IgD-negative memory B cell (primary cell): Measurements from ENCODE around the gene ATP6V0A4. TPM values are rescaled to one million over a fixed set of nuclear protein-coding genes. Genes with fewer than 3 reads are reported as not detected.
"Not testable (repeated sequence)": the region's sequence is repeated elsewhere in the genome, so short reads cannot be mapped to it uniquely, and the experiment has no call there.

Experiments used
- H3K27ac Mint-ChIP-seq, 3 donors: one replicate each; pipeline ENCODE4 v1.8.0; 2020 to 2022; ENCODE audit warnings: mild to moderate bottlenecking in 3 of 3, mixed read lengths in 3 of 3, moderate library complexity in 1 of 3
- H3K27me3 Mint-ChIP-seq: one replicate; pipeline ENCODE4 v1.8.0; 2021; ENCODE audit warnings: mixed read lengths
- H3K36me3 Mint-ChIP-seq: one replicate; pipeline ENCODE4 v1.8.0; 2020; ENCODE audit warnings: mild to moderate bottlenecking, mixed read lengths
- H3K4me1 Mint-ChIP-seq, 3 donors: one replicate each; pipeline ENCODE4 v1.8.0; 2020 to 2022; ENCODE audit warnings: mixed read lengths in 3 of 3, mild to moderate bottlenecking in 1 of 3
- H3K4me3 Mint-ChIP-seq, 4 donors: one replicate each; pipeline ENCODE4 v1.8.0; 2020 to 2022; ENCODE audit warnings: mild to moderate bottlenecking in 4 of 4, mixed read lengths in 4 of 4, moderate library complexity in 3 of 4
- H3K9me3 Mint-ChIP-seq, 3 donors: one replicate each; pipeline ENCODE4 v1.8.0; 2020 to 2021; ENCODE audit warnings: mixed read lengths in 3 of 3, mild to moderate bottlenecking in 1 of 3
- polyA plus RNA-seq: library from polyadenylated mRNA; unstranded; fragments of 300-500 nt; fragmentation: Illumina TruSeq; gene quantifications from one replicate; pipeline ENCODE4 v1.2.3, GENCODE V29; 2021

The ATP6V0A4 gene
- polyA plus RNA-seq, 1 donor from 2014 or later = not detected

DNA sequence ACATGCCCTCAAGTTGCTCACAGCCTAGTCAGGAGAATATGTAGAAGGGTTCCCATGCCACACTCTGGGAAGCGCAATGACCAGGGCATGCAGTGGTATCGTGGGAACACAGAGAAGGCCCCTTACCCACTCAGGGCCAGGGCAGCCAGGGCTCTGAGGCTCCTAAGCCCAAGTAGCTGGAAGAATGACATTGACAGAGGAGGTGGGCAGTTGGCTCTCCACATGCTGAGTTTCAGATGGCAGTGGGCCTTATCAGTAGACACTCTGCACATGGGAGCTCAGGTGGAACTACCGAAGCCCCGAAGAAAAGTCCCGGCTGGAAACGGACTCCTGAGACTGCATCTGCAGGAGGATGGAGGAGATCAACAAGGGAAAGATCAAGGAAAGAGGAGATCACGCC lies 81.1 kb downstream of the ATP6V0A4 start:
- Mint-ChIP-seq H3K27me3 (peaks cover 23% of the 10 kb centered on the region), H3K27ac (no peak overlapping the region), H3K9me3 (peaks cover 0 to 6% (median 0%) of the 10 kb centered on the region in 3 donors), H3K36me3 (no peaks in the 10 kb centered on the region), H3K4me3 (no peak overlapping the region), H3K4me1 (peaks cover 0 to 5% (median 5%) of the 10 kb centered on the region in 3 donors)

DNA sequence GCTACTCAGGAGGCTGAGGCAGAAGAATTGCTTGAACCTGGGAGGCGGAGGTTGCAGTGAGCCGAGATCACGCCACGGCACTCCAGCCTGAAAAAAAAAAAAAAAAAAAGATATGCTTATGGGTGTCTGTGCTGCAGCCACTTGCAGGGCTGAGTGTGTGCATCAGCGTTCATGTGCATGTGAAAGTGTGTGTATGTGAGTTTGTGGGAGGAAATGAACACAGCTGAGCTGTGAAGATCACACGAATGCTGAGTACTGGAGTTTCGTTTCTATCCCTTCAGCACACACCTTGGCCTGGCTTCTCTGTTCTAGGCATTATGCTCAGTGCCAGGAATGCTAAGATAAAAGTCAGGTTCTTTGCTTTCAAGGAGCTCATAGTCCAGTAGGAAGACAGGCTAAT lies 84.8 kb downstream of the ATP6V0A4 start:
- Mint-ChIP-seq H3K4me3 (no peak overlapping the region), H3K36me3 (no peaks in the 10 kb centered on the region), H3K27ac (no peak overlapping the region), H3K4me1 (peaks cover 0 to 5% (median 4%) of the 10 kb centered on the region in 3 donors), H3K9me3 (peaks cover 0 to 9% (median 0%) of the 10 kb centered on the region in 3 donors), H3K27me3 (peaks cover 21% of the 10 kb centered on the region)

DNA sequence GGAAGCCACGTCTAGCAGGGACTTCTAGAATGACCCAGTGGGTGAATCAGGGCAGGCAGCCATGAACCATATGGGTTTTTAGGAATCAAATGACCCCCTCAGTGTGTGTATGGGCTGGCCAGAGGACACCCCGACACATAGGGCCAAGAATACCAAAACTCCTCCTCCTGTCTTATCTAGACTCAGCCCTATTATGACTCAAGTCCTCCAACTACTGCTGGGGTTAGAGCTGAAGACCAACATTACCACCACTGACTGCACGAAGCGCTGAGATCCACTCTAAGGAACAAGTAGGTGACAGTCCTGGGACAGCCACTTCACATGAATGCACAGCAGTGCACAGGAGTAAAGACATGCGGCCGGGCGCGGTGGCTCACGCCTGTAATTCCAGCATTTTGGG lies 85.3 kb downstream of the ATP6V0A4 start:
- Mint-ChIP-seq H3K27me3 (peaks cover 21% of the 10 kb centered on the region), H3K4me1 (peaks cover 0 to 2% (median 2%) of the 10 kb centered on the region in 3 donors), H3K36me3 (no peaks in the 10 kb centered on the region), H3K9me3 (peaks cover 0 to 9% (median 0%) of the 10 kb centered on the region in 3 donors), H3K4me3 (no peak overlapping the region), H3K27ac (no peak overlapping the region)

DNA sequence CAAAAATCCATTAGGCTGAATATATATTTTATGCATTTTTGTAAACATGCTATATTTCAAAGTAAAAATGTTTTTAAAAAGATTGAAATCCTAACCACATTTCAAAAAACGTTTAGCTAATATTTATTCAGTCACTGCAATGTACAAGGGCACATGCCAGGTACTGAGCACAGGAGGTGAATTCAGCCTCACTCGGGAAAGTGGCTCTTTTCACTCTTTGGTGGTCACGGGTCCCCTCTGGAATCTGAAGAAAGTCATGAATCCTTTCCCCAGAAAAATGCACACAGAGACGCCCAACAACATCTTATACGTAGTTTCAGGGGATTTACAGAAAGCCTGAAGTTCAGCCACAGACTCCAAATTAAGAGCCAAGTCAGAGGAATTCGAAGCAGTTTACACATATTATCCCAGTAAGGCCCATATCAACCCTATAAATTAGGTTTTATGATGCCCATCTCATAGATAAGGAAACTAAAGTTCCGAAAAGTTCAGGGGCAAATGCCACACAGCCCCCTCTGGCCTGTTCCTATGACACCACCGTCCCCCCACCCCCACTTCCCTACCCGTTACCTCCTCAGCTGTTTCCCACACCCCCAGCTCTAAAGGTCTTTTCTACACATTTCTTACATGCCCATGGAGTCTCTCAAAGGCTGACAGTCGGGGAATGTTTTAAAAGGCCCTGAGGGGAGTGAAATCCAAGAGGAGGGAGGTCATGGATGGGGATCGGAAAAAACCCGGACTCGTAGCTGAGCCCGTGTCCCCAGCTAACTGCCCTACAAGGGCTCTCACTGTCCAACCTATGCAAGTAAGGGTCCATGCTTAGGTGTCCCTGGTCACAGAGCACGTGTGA lies 87.2 kb downstream of the ATP6V0A4 start:
- Mint-ChIP-seq H3K9me3 (peaks cover 0 to 9% (median 0%) of the 10 kb centered on the region in 3 donors), H3K27me3 (peaks cover 14% of the 10 kb centered on the region), H3K36me3 (no peaks in the 10 kb centered on the region), H3K27ac (no peak overlapping the region), H3K4me1 (peaks cover 0 to 2% (median 0%) of the 10 kb centered on the region in 3 donors), H3K4me3 (no peak overlapping the region)

DNA sequence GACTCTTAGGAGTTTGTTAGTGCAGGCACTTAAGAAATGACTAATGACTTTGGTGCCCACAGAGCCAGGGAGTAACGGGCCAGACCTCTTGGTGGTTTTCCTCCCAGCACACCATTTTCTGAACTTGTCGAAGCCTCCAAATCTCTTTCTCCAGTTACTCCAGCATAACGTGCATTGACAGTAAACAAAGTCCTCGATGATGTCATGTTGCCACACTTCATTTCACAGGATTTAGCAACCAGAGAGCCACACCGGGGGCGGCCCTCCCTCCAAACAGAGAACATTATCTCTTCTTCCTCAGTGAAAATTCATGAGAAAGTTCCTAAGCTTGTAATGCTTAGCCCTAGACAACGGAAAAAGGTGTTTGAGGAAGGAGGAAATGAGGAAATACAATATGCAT lies 92.8 kb downstream of the ATP6V0A4 start:
- no peaks in the 10 kb centered on the region for H3K36me3 Mint-ChIP-seq
- peaks cover 0 to 2% (median 0%) of the 10 kb centered on the region in 3 donors for H3K4me1 Mint-ChIP-seq
- peaks cover 0 to 5% (median 0%) of the 10 kb centered on the region in 3 donors for H3K9me3 Mint-ChIP-seq
- peaks cover 1% of the 10 kb centered on the region for H3K27me3 Mint-ChIP-seq
- H3K4me3 Mint-ChIP-seq = no peak overlapping the region
- no peak overlapping the region for H3K27ac Mint-ChIP-seq

DNA sequence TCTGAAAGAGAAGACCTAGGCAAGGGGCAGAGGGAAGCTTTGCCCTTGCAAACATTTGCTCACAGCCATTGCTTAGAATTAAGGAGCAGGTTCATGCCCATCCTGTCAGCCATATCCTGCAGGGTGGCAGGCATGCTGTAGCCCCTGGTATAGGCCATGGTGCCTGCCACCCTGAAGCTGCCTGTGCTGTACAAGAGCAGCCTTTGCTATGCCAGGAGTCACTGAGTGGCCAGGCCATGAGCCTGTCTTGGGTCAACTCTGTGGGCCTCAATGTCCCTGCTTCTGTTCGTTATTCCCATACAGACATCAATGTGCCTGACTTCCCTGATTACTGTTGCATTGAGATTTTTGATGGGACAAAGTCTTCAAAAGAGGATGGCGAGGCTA lies 96.5 kb downstream of the ATP6V0A4 start:
- Mint-ChIP-seq H3K4me1 (no peaks in the 10 kb centered on the region), H3K36me3 (no peaks in the 10 kb centered on the region), H3K4me3 (no peak overlapping the region), H3K9me3 (peaks cover 0 to 2% (median 0%) of the 10 kb centered on the region in 3 donors), H3K27me3 (no peaks in the 10 kb centered on the region), H3K27ac (no peak overlapping the region)

DNA sequence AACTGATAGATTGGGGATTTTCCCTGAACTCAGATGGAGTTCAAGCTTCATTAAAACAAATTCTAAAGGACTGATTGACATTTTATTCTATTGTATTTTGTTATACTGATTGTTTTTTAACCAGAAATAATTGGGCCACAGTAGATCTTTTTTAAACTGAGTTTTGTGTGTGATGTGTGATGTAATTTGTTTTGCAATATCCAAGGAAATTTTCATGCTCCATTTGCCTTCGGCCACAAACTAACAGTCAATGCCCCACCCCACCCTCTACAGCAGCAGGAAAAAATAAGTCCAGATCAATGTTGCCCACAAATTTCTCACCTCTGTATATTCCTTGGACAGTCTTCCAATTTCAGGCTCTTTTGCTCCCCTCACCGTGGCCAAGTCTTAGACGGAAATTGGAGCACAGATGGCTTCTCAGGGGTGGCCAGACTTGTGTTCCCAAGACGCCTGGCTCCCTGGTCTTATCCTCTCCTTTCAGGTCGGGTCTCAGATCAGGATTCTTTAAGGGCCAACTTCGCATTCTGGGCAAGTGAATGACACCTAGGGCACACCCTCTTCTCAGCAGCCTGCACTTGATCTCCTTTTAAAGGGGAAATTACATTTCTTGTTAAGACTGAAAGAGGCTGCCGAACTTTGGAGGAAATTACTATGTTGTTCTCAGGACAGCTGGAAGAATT lies 97.0 kb downstream of the ATP6V0A4 start, which contains the start of gene SVOPL:
SVOPL (minus strand) TSS at position 506 of the 680 bp plus-strand sequence. CDS start 22,317 bp downstream, outside the sequence.
- Mint-ChIP-seq H3K9me3 (peaks cover 0 to 2% (median 0%) of the 10 kb centered on the region in 3 donors), H3K4me1 (no peaks in the 10 kb centered on the region), H3K27me3 (no peaks in the 10 kb centered on the region), H3K36me3 (no peaks in the 10 kb centered on the region), H3K27ac (no peak within 1 kb of the TSS), H3K4me3 (no peak within 1 kb of the TSS)

DNA sequence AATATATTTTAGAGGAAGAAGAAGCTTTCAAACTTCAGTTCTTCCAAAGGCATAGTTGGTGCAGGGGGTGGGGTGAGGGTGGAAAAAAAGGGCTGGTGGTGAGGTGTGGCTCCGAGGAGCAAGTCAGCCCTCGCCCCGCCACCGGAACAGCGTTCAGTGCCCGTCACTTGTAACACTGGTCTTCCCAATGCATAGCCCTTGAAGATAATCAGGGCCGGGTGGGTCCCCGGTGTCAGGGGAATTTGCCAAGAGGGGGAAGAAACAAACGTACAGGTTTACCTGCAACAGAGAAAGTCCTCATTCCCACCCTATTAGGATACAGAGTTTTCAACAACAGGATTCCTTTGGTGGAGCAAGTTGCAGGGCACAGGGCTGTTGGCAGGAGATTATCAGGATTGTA lies 98.3 kb downstream of the ATP6V0A4 start:
- H3K36me3 Mint-ChIP-seq = no peaks in the 10 kb centered on the region
- no peak overlapping the region for H3K27ac Mint-ChIP-seq
- no peaks in the 10 kb centered on the region for H3K27me3 Mint-ChIP-seq
- H3K4me3 Mint-ChIP-seq = peak overlapping the region in 1 of 4 donors; percentile 8
- peaks cover 0 to 2% (median 2%) of the 10 kb centered on the region in 3 donors for H3K9me3 Mint-ChIP-seq
- no peaks in the 10 kb centered on the region for H3K4me1 Mint-ChIP-seq

DNA sequence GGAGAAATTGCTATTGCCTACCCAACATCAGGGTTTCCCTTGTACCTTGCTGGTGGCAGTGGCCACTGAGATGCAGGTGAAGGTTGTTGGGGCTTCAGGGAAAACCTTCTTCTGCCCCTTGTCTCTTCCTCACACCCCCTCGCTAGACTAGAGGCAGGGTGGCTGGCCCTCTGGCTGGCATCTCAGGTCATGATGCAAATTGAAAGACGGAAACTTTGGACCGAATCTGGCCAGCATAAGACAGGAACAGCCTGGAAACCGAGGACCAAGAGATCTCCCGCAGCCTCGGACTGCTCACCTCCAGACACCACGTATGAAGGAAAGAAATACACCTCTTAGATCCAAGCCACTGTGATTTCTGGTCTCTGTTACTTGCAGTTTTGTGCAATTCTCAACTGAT lies 99.7 kb downstream of the ATP6V0A4 start:
- Mint-ChIP-seq H3K27ac (no peak overlapping the region), H3K4me1 (no peaks in the 10 kb centered on the region), H3K36me3 (no peaks in the 10 kb centered on the region), H3K9me3 (peaks cover 0 to 2% (median 2%) of the 10 kb centered on the region in 3 donors), H3K4me3 (no peak overlapping the region), H3K27me3 (no peaks in the 10 kb centered on the region)

DNA sequence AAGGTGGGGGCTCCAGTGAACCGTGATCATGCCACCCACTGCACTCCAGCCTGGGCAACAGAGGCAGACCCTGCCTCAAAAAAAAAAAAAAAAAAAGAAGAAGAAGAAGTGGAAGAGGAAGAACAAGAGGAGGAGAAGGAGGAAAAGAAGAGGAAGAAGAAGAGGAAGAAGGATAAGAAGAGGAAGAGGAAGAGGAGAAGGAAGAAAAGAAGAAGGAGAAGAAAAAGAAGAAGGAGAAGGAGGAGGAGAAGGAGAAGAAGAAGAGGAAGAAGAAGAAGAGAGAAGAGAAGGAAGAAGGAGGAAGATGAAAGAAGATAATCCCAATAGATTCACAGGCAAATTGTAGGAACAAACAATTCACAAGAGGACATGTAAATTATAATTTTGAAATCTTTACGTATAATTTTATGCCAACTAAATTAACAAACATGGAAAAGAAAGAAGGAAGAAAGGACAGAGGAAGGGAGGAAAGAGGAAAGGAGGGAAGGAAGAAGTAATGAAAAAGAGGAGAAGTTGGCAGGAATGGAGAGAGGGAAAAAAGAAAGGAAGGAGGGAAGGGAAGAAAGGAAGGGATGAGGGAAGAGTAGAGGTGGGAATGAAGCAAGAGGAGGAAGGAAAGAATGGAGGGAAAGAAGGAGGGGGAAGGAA lies 100.3 kb downstream of the ATP6V0A4 start:
- Mint-ChIP-seq H3K4me1 (no peaks in the 10 kb centered on the region), H3K27me3 (no peaks in the 10 kb centered on the region), H3K36me3 (no peaks in the 10 kb centered on the region)

DNA sequence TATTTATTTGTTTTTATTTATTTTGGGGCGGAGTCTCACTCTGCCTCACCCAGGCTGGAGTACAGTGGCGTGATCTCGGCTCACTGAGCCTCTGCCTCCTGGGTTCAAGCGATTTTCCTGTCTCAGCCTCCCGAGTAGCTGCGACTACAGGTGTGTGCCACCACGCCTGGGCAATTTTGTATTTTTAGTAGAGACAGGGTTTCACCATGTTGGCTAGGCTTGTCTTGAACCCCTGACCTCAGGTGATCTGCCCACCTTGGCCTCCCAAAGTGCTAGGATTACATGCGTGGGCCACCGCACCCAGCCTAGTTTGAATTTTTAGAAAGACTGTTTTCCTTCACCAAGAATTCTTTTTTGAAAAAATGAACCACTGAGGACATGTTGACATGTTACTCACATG lies 102.2 kb downstream of the ATP6V0A4 start:
- H3K9me3 Mint-ChIP-seq, H3K27me3 Mint-ChIP-seq, H3K4me1 Mint-ChIP-seq, H3K36me3 Mint-ChIP-seq, H3K4me3 Mint-ChIP-seq, H3K27ac Mint-ChIP-seq: not testable (repeated sequence)

More for the DNA sequence above, 100.3 kb downstream of the ATP6V0A4 start:
- peaks cover 0 to 2% (median 2%) of the 10 kb centered on the region in 3 donors for H3K9me3 Mint-ChIP-seq
- no peak overlapping the region for H3K4me3 Mint-ChIP-seq
- no peak overlapping the region for H3K27ac Mint-ChIP-seq

DNA sequence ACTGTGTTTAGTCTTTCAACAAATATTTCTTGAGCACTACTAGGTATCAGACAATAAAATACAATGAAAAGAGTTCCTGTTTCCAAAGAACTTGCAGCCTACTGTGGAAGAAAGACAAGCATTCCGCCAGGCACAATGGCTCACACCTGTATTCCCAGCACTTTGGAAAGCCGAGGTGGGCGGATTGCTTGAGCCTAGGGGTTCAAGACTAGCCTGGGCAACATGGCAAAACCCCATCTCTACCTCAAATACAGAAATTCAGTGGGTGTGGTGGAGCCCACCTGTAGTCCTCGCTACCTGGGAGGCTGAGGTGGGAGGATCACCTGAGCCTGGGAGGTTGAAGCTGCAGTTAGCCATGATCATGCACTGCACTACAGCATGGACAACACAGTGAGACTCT lies 102.9 kb downstream of the ATP6V0A4 start:
- no peak overlapping the region for H3K4me3 Mint-ChIP-seq
- H3K27me3 Mint-ChIP-seq = peaks cover 2% of the 10 kb centered on the region
- H3K27ac Mint-ChIP-seq = no peak overlapping the region
- H3K36me3 Mint-ChIP-seq = no peaks in the 10 kb centered on the region
- H3K4me1 Mint-ChIP-seq = no peaks in the 10 kb centered on the region
- H3K9me3 Mint-ChIP-seq = peaks cover 0 to 2% (median 2%) of the 10 kb centered on the region in 3 donors

DNA sequence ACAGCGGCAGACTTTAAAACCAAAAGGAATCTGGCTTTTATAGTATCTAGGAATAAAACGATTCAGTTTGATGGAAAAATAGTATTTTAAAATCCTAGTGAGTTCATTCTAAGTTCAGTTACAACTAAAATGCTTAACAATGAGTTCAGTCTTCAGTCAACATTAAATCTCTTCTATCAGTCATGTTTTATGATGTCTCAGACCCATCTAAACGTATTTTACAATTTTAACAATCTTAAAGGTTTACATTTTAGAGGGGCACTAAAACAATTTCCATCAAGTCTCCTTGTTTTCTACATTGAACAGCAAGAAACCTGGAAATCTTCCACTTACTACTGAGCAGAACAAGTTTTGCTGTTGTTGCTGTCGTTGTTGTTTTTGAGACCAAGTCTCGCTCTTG lies 106.8 kb downstream of the ATP6V0A4 start:
- H3K36me3 Mint-ChIP-seq = no peaks in the 10 kb centered on the region
- H3K4me3 Mint-ChIP-seq = no peak overlapping the region
- no peaks in the 10 kb centered on the region for H3K4me1 Mint-ChIP-seq

DNA sequence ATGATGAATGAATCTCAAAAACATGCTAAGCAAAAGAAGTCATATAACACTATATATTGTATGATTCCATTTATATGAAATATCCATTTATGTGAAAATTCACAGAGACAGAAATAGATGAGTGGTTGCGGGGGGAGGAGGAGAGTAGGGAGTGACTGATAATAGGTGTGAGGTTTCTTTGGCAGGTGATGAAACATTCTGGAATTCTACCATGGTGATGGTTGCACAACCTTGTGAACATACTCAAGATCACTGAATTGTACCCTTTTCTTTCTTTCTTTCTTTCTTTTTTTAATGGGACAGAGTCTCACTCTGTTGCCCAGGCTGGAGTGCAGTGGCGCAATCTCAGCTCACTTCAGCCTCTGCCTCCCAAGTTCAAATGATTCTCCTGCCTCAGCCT lies 107.5 kb downstream of the ATP6V0A4 start:
- no peak overlapping the region for H3K4me3 Mint-ChIP-seq
- H3K4me1 Mint-ChIP-seq = no peaks in the 10 kb centered on the region
- H3K27ac Mint-ChIP-seq = no peak overlapping the region
- H3K27me3 Mint-ChIP-seq = peaks cover 3% of the 10 kb centered on the region
- no peaks in the 10 kb centered on the region for H3K36me3 Mint-ChIP-seq
- peaks cover 0 to 3% (median 2%) of the 10 kb centered on the region in 3 donors for H3K9me3 Mint-ChIP-seq

More for the DNA sequence above, 106.8 kb downstream of the ATP6V0A4 start:
- H3K9me3 Mint-ChIP-seq = peaks cover 0 to 3% (median 2%) of the 10 kb centered on the region in 3 donors
- no peak overlapping the region for H3K27ac Mint-ChIP-seq
- peaks cover 3% of the 10 kb centered on the region for H3K27me3 Mint-ChIP-seq

DNA sequence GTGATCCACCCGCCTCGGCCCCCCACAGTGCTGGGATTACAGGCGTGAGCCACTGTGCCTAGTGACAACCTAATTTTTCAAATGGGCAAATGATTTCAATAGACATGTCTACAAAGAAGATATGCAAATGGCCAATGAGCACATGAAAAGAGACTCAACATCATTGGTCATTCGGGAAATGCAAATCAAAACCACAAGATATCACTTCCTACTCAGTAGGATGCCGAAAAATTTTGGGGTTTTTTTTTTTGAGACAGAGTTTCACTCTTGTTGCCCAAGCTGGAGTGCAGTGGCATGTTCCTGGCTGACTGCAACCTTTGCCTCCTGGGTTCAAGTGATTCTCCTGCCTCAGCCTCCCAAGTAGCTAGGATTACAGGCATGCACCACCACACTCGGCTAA lies 110.0 kb downstream of the ATP6V0A4 start:
- H3K9me3 Mint-ChIP-seq, H3K27me3 Mint-ChIP-seq, H3K4me1 Mint-ChIP-seq, H3K27ac Mint-ChIP-seq, H3K36me3 Mint-ChIP-seq, H3K4me3 Mint-ChIP-seq: not testable (repeated sequence)
